Smooth muscle cell of the umbilical artery (primary cell): ENCODE data around the gene TRIM42. TPM values are rescaled to one million over a fixed set of nuclear protein-coding genes. Genes with fewer than 3 reads are reported as not detected.

Experiments used
- total RNA-seq: library from RNA; depleted of rRNA; stranded (reverse); fragments of >200 nt; gene quantifications from 2 replicates; pipeline ENCODE4 v1.2.3, GENCODE V29; 2014

TRIM42 gene
- total RNA-seq: not detected in 2 replicates

GRCh38 chr3:140677764-140678163, at the start of gene TRIM42:
Gene TRIM42 (plus strand): TSS chr3:140678064. CDS start chr3:140678230, 166 bp downstream.

